ENCODE results near the gene SLC22A23. TPM values are rescaled to one million over a fixed set of nuclear protein-coding genes. Genes with fewer than 3 reads are reported as not detected.

Gene SLC22A23
- total RNA-seq, 1 donor from 2014 or later, result 0.95 TPM

GRCh38 chr6:3426091-3426926 lies 30.5 kb downstream of the SLC22A23 start:
- ChIA-PET POLR2A (no interaction called here), CTCF (no interaction called here)
- DNase-seq (no peak), ATAC-seq (ENCODE audit: low read depth) (no peak)
- Mint-ChIP-seq H3K27me3 (peaks cover 30% of the 10 kb centered on the region), H3K27ac (no peak overlapping the region), H3K4me1 (no peaks in the 10 kb centered on the region), H3K36me3 (ENCODE audit: low read depth) (no peaks in the 10 kb centered on the region), H3K4me3 (no peak overlapping the region), H3K9me3 (no peaks in the 10 kb centered on the region)
- TF ChIP-seq CTCF (IDR thresholded peaks at IDR 0.05), result no peak
- intact Hi-C loops (cut with micrococcal nuclease), result no loop called here

- Mint-ChIP-seq H3K9me3 (no peaks in the 10 kb centered on the region), H3K27ac (no peak overlapping the region), H3K27me3 (peaks cover 32% of the 10 kb centered on the region), H3K4me1 (no peaks in the 10 kb centered on the region), H3K36me3 (ENCODE audit: low read depth) (no peaks in the 10 kb centered on the region), H3K4me3 (no peak overlapping the region)
- no peak for DNase-seq
- ATAC-seq (ENCODE audit: low read depth), result no peak
- POLR2A ChIA-PET, result no interaction called here
- CTCF ChIA-PET, result no interaction called here
- TF ChIP-seq CTCF (IDR thresholded peaks at IDR 0.05), result no peak
- intact Hi-C loops (cut with micrococcal nuclease), result no loop called here
Observed at GRCh38 chr6:3425574-3425973, 31.3 kb downstream of the SLC22A23 start.

- Mint-ChIP-seq H3K36me3 (ENCODE audit: low read depth) (no peaks in the 10 kb centered on the region), H3K27ac (no peak overlapping the region), H3K4me3 (no peak overlapping the region), H3K9me3 (no peaks in the 10 kb centered on the region), H3K4me1 (no peaks in the 10 kb centered on the region), H3K27me3 (peaks cover 32% of the 10 kb centered on the region)
- CTCF ChIA-PET, result no interaction called here
- POLR2A ChIA-PET, result no interaction called here
- no peak for DNase-seq
- TF ChIP-seq CTCF (IDR thresholded peaks at IDR 0.05), result no peak
- intact Hi-C loops (cut with micrococcal nuclease), result no loop called here
- ATAC-seq (ENCODE audit: low read depth), result no peak
Observed at GRCh38 chr6:3424185-3424927, 32.5 kb downstream of the SLC22A23 start.

- H3K9me3 Mint-ChIP-seq, result no peaks in the 10 kb centered on the region
- H3K27ac Mint-ChIP-seq, result no peak overlapping the region
- DNase-seq (no peak), ATAC-seq (ENCODE audit: low read depth) (no peak)
- H3K4me1 Mint-ChIP-seq, result no peaks in the 10 kb centered on the region
- POLR2A ChIA-PET, result no interaction called here
- intact Hi-C loops (cut with micrococcal nuclease), result no loop called here
- CTCF ChIA-PET, result no interaction called here
- no peaks in the 10 kb centered on the region for H3K36me3 Mint-ChIP-seq (ENCODE audit: low read depth)
- no peak for TF ChIP-seq CTCF (IDR thresholded peaks at IDR 0.05)
- H3K27me3 Mint-ChIP-seq, result peaks cover 32% of the 10 kb centered on the region
- no peak overlapping the region for H3K4me3 Mint-ChIP-seq
Observed at GRCh38 chr6:3423439-3424184, 33.2 kb downstream of the SLC22A23 start.

Measured in activated B cell treated with CpG ODN at 0.5 μM for 24 hours (primary cell).